Measurements from ENCODE around the gene RNU6-9. TPM values are rescaled to one million over a fixed set of nuclear protein-coding genes. Genes with fewer than 3 reads are reported as not detected.

RNU6-9 gene
- total and polyA plus RNA-seq, 7 donors = not detected

DNA sequence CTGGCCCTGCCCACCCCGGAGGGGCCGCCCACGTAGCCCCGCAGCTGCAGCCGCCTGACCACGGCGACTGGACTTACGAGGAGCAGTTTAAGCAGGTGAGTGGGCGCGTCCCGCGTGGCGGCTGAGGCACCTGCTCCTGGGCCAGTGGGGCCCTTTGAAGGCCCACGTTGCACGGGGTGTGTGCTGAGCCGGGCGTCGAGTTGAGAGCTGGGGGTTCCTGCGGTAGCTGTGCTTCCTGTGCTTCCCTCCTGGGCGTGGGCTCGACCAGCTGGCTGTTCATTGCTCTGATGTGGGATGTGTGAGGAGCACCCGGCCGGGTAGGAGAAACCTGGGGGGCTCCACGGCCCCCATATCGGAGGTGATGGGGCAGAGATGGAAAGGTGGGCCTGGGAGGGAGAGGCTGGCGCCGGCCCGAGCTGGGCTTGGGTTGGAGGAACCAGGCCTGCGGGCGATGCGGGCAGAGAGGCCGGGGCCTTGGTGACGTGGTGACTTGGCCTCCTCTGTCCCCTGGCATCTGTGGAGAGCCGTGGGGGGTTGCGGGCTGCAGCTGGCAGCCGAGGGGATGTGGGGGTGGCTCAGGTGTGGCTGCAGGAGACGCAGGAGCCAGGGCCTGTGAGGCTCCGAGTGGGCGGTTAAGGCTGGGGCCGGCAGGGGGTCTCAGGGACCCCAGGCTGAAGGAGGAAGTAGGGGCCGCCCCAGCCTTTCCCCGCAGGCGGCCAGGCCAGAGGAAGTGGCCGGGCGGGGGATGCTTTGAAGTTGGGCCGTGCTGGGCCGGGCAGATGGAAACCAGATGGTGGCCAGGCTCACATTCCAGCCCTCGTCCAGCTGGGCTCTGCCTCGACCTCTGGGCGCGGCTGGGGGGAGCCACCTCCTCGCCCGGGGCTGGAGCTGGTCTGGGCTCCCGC, 39.6 kb downstream of the RNU6-9 start:
- Histone ChIP-seq H3K4me1 (peaks cover 0 to 40% (median 37%) of the 10 kb centered on the region in 4 donors), H3K4me3 (peak overlapping the region in 2 of 4 donors; percentile 14 to 28)
- peak; percentile 94 for DNase-seq

DNA sequence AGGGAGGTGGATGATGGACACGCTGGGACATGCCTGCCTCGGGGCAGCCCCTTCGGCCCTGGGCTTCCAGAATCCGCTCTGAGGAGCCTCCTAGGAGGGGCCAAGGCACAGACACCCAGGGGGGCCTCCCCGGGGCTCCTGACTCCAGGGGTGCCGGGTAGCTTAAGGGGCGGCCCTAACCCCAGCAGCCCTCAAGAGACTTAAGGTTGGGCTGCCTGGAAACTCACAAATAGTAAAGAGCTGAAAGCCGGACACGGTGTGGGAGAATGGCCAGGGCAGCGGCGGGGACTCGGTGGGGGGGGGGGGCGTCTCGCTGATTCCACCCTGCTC, 40.2 kb downstream of the RNU6-9 start:
- H3K4me1 ChIP-seq = peaks cover 0 to 38% (median 35%) of the 10 kb centered on the region in 4 donors
- H3K36me3 ChIP-seq = peaks cover 0 to 6% (median 0%) of the 10 kb centered on the region in 4 donors
- H3K4me3 ChIP-seq = peak overlapping the region in 2 of 4 donors; percentile 14 to 28
- intact Hi-C loops (cut with DNase I) = no loop called here
- H3K27me3 ChIP-seq = no peaks in the 10 kb centered on the region
- 72 to 81% methylated on average over 14 of the region's 14 CpGs for WGBS, 2 donors
- TF ChIP-seq EP300 (IDR thresholded peaks at IDR 0.05) (no peak), POLR2AphosphoS5 (IDR thresholded peaks at IDR 0.05) (no peak), POLR2A (IDR thresholded peaks at IDR 0.05) (no peak)
- TF ChIP-seq, protein P1, sequence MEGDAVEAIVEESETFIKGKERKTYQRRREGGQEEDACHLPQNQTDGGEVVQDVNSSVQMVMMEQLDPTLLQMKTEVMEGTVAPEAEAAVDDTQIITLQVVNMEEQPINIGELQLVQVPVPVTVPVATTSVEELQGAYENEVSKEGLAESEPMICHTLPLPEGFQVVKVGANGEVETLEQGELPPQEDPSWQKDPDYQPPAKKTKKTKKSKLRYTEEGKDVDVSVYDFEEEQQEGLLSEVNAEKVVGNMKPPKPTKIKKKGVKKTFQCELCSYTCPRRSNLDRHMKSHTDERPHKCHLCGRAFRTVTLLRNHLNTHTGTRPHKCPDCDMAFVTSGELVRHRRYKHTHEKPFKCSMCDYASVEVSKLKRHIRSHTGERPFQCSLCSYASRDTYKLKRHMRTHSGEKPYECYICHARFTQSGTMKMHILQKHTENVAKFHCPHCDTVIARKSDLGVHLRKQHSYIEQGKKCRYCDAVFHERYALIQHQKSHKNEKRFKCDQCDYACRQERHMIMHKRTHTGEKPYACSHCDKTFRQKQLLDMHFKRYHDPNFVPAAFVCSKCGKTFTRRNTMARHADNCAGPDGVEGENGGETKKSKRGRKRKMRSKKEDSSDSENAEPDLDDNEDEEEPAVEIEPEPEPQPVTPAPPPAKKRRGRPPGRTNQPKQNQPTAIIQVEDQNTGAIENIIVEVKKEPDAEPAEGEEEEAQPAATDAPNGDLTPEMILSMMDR (IDR thresholded peaks at IDR 0.05) = no peak
- DNase-seq = no peak
- H3K9me3 ChIP-seq = no peaks in the 10 kb centered on the region
- peak overlapping the region; percentile 72 to 89 (median 79) for H3K27ac ChIP-seq

More for the DNA sequence above, 39.6 kb downstream of the RNU6-9 start:
- H3K36me3 ChIP-seq = peaks cover 0 to 6% (median 0%) of the 10 kb centered on the region in 4 donors
- H3K27ac ChIP-seq = peak overlapping the region; percentile 72 to 89 (median 79)
- 33 to 68% methylated on average over 54 of the region's 54 CpGs for WGBS, 2 donors
- no peaks in the 10 kb centered on the region for H3K9me3 ChIP-seq
- intact Hi-C loops (cut with DNase I) = no loop called here
- H3K27me3 ChIP-seq = no peaks in the 10 kb centered on the region
- TF ChIP-seq EP300 (IDR thresholded peaks at IDR 0.05) (peak in 1 of 4 donors; percentile 44), POLR2A (IDR thresholded peaks at IDR 0.05) (no peak), POLR2AphosphoS5 (IDR thresholded peaks at IDR 0.05) (peak; percentile 76 to 89 (median 85))
- TF ChIP-seq, protein P1 (IDR thresholded peaks at IDR 0.05) = no peak

DNA sequence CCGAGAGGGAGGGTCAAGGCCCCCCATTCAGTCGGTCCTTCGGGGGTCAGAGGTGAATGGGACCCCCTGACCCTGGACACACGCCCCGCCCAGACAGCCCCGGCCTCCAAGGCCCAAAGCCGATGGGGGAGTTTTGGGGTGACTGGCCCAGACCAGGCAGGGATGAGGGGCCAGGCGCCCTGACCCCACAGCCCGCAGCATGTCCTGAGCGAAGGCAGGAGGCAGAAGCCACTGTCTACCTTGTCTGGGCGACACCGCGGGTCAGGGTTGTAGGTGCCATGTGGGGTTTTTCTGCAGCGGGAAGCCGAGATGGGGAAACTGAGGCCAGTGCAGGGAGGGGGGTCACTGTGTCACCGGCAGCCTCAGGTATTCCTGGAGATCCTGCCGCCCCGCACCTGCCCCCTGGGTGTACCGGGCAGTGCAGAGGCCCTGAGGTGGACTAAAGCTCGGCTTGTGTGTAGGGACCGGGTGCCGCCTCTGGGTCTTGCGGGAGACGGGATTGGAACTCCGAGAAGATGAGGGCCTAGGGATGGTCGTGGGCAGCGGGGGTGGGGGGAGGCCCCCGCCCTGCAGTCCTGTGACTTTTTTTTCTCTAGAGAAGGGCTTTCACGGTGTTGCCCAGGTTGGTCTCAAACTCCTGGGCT, 41.0 kb downstream of the RNU6-9 start:
- WGBS, 2 donors = 57 to 80% methylated on average over 29 of the region's 29 CpGs
- peak overlapping the region; percentile 72 to 89 (median 79) for H3K27ac ChIP-seq
- H3K36me3 ChIP-seq = peaks cover 0 to 6% (median 0%) of the 10 kb centered on the region in 4 donors
- H3K4me3 ChIP-seq = peak overlapping the region in 1 of 4 donors; percentile 8
- intact Hi-C loops (cut with DNase I) = no loop called here
- no peak for DNase-seq
- H3K9me3 ChIP-seq = no peaks in the 10 kb centered on the region
- no peaks in the 10 kb centered on the region for H3K27me3 ChIP-seq
- peaks cover 0 to 38% (median 35%) of the 10 kb centered on the region in 4 donors for H3K4me1 ChIP-seq
- TF ChIP-seq EP300 (IDR thresholded peaks at IDR 0.05) (no peak), POLR2AphosphoS5 (IDR thresholded peaks at IDR 0.05) (no peak), POLR2A (IDR thresholded peaks at IDR 0.05) (no peak)
- TF ChIP-seq, protein P1 (IDR thresholded peaks at IDR 0.05) = no peak

DNA sequence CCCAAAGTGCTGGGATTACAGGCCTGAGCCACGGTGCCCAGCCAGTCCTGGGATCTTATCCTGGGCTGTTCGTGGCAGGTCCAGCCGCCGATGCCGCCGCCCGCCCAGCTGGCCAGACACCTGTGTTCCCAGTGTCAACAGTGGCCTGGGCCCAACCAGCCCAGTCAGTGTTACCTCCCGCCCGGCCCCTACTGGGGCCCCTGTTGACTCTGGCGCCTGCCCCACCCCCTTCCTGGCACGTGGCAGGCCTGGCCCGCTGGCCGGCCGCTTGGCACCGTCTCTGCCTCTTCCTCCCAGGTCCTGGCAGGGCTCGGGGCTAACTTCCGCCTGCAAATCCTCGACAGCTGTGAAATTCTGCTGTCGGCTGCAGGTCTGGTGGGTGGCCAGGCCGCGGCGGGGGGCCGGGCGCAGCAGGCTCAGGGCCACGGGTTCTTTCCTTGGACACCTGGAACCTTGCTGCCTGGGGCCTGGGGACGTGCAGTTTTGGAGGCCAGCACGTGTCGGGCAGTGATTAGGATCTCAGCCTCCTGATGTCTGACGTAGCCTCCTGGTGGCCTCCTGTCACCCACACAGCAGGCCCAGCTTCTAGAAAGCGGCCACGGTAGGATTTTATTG, 41.7 kb downstream of the RNU6-9 start:
- TF ChIP-seq, protein P1 (IDR thresholded peaks at IDR 0.05) = no peak
- TF ChIP-seq POLR2A (IDR thresholded peaks at IDR 0.05) (no peak), POLR2AphosphoS5 (IDR thresholded peaks at IDR 0.05) (peak; percentile 57 to 88 (median 81)), EP300 (IDR thresholded peaks at IDR 0.05) (peak in 2 of 4 donors; percentile 31 to 38)
- Histone ChIP-seq H3K9me3 (no peaks in the 10 kb centered on the region), H3K4me1 (peaks cover 0 to 43% (median 36%) of the 10 kb centered on the region in 4 donors), H3K27me3 (no peaks in the 10 kb centered on the region), H3K27ac (peak overlapping the region; percentile 72 to 89 (median 79)), H3K36me3 (no peaks in the 10 kb centered on the region), H3K4me3 (peak overlapping the region in 1 of 4 donors; percentile 8)
- 7 to 28% methylated on average over 31 of the region's 31 CpGs for WGBS, 2 donors
- peak; percentile 94 for DNase-seq
- intact Hi-C loops (cut with DNase I) = no loop called here
